Epithelial cell of proximal tubule (primary cell): ENCODE measurements around the gene MTUS2. TPM values are rescaled to one million over a fixed set of nuclear protein-coding genes. Genes with fewer than 3 reads are reported as not detected.

Source experiments
- DNase-seq: peaks from one replicate; pipeline ENCODE4 v3.0.0-alpha.2; 2011; ENCODE audit warnings: low read depth
- H3K4me3 ChIP-seq: 2 replicates; pipeline ENCODE4 v1.5.1; 2011; ENCODE audit warnings: low read depth, mild to moderate bottlenecking, low read length
- CTCF ChIP-seq: conservative IDR thresholded peaks from 2 replicates; pipeline ENCODE4 v1.5.1; 2012; ENCODE audit warnings: low read depth, mild to moderate bottlenecking, low read length
- total RNA-seq: library from RNA; depleted of rRNA; stranded (reverse); fragments of >200 nt; gene quantifications from 2 replicates; pipeline ENCODE4 v1.2.3, GENCODE V29; 2015

Gene MTUS2
- total RNA-seq, 1 donor from 2014 or later = not detected

GRCh38 chr13:29489650-29490560, 669.8 kb downstream of the MTUS2 start:
- no peak for TF ChIP-seq CTCF
- H3K4me3 ChIP-seq = no peak overlapping the region
- DNase-seq = no peak

GRCh38 chr13:29490561-29490885, 670.4 kb downstream of the MTUS2 start:
- DNase-seq = no peak

GRCh38 chr13:29491248-29491647, 671.1 kb downstream of the MTUS2 start:
- DNase-seq = no peak
- TF ChIP-seq CTCF = no peak
- H3K4me3 ChIP-seq = no peak overlapping the region

More at GRCh38 chr13:29490561-29490885, 670.4 kb downstream of the MTUS2 start:
- no peak for TF ChIP-seq CTCF
- no peak overlapping the region for H3K4me3 ChIP-seq

GRCh38 chr13:29493796-29494195, 673.7 kb downstream of the MTUS2 start:
- no peak for TF ChIP-seq CTCF

GRCh38 chr13:29494520-29494919, 674.4 kb downstream of the MTUS2 start:
- H3K4me3 ChIP-seq = no peak overlapping the region
- TF ChIP-seq CTCF = no peak
- DNase-seq = no peak

More at GRCh38 chr13:29493796-29494195, 673.7 kb downstream of the MTUS2 start:
- no peak for DNase-seq
- no peak overlapping the region for H3K4me3 ChIP-seq

- TF ChIP-seq CTCF = no peak
- H3K4me3 ChIP-seq = no peak overlapping the region
- DNase-seq = no peak
These were observed 676.1 kb downstream of the MTUS2 start for GRCh38 chr13:29496241-29496712.

GRCh38 chr13:29497137-29497654, 677.1 kb downstream of the MTUS2 start:
- TF ChIP-seq CTCF = no peak
- DNase-seq = no peak
- no peak overlapping the region for H3K4me3 ChIP-seq
